Measurements from ENCODE around the gene DYRK1A. TPM values are rescaled to one million over a fixed set of nuclear protein-coding genes. Genes with fewer than 3 reads are reported as not detected.

The DYRK1A gene
- total and polyA plus RNA-seq, 10 of the 15 experiments (the other 5 are each of a cell fraction or from before 2014, with no cell fraction given): 2.4 to 68.6 (median 30.7) TPM

- POLR2A ChIA-PET: interaction anchor here (0.6 to 2.3 kb wide), 6 partner anchors 8 to 198 kb away, joined by 3 to 11 read pairs (median 4); partner anchors contain the start of gene VPS26C
- WGBS (ENCODE audit: insufficient coverage, insufficient replicate concordance, low lambda C conversion rate, missing lambda C conversion rate): under 1% methylated on average over 61 of the region's 106 CpGs
- Histone ChIP-seq H3K9ac (ENCODE audit: control insufficient read depth, insufficient read depth, low read length) (peak overlapping the region; percentile 91), H3K4me2 (ENCODE audit: control insufficient read depth, insufficient read depth) (peak overlapping the region; percentile 66), H3K4me1 (ENCODE audit: control insufficient read depth, insufficient read depth, low read length) (peaks cover 3% of the 10 kb centered on the region; the same call in 1 of the 2 replicates), H3K27me3 (replicated peaks in 1 of 2; ENCODE audit: control insufficient read depth in 2 of 2, insufficient read depth in 2 of 2, low read length in 1 of 2) (no peaks in the 10 kb centered on the region), H3K36me3 (ENCODE audit: control insufficient read depth in 2 of 2, insufficient read depth in 2 of 2, low read length in 1 of 2) (no peaks in the 10 kb centered on the region), H3K9me3 (replicated peaks; ENCODE audit: control insufficient read depth, insufficient read depth, low read length) (no peaks in the 10 kb centered on the region), H3K27ac (ENCODE audit: control insufficient read depth, insufficient read depth) (peak overlapping the region; percentile 87), H3K79me2 (ENCODE audit: control insufficient read depth, insufficient read depth, low read length) (peaks cover 48% of the 10 kb centered on the region), H3K4me3 (peak overlapping the region; percentile 77), H2AFZ (ENCODE audit: control insufficient read depth, low read depth, low read length) (peak overlapping the region; percentile 1), H4K20me1 (ENCODE audit: control insufficient read depth, insufficient read depth) (no peaks in the 10 kb centered on the region; the same call in 1 of the 2 replicates)
- RAD21 ChIA-PET (ENCODE audit: unreplicated experiment): interaction anchor here (0.7 to 2.3 kb wide), 11 partner anchors 16 to 199 kb away, joined by 3 to 11 read pairs (median 5); partner anchors contain the start of gene VPS26C
- FAIRE-seq (peak; percentile 75), DNase-seq (ENCODE audit: low read depth, low spot score) (no peak), ATAC-seq (peak; percentile 7; the same call in 2 of the 3 replicates)
- intact Hi-C loops (cut with micrococcal nuclease; ENCODE audit: unreplicated experiment): loop anchor here (1.0 to 10.0 kb wide), 5 partner anchors 98 to 381 kb away; partner anchors contain the start of genes PIGP, TTC3 and VPS26C
- CTCF ChIA-PET: interaction anchor here (0.7 to 2.2 kb wide), 10 partner anchors 9 to 389 kb away, joined by 3 to 13 read pairs (median 3); no protein-coding TSS in a partner anchor
- SMC1A ChIA-PET (ENCODE audit: uncharacterized antibody, unreplicated experiment): interaction anchor here (1.1 to 2.3 kb wide), 14 partner anchors 8 to 133 kb away, joined by 3 to 12 read pairs (median 4); partner anchors contain the start of gene VPS26C
- in situ Hi-C loops (cut with MboI): no loop called here
- no TSS peak for BruUV-seq (replicated peaks)
- TF ChIP-seq IRF5 (IDR thresholded peaks at IDR 0.05; ENCODE audit: borderline replicate concordance) (no peak), POU2F2 (IDR thresholded peaks at IDR 0.05; ENCODE audit: borderline replicate concordance, low read depth, low read length) (peak; percentile 48; the same call in 1 of the 3 replicates), SMARCA5 (IDR thresholded peaks at IDR 0.05) (peak; percentile 79), ZNF217 (IDR thresholded peaks at IDR 0.05) (peak; percentile 76), IKZF2 (IDR thresholded peaks at IDR 0.05) (peak; percentile 33 to 40; a peak in 2 of 4 replicates), E4F1 (IDR thresholded peaks at IDR 0.05; ENCODE audit: borderline replicate concordance, partially characterized antibody) (no peak), RUNX3 (IDR thresholded peaks at IDR 0.05; ENCODE audit: low read length) (peak; percentile 31; the same call in 1 of the 2 replicates), EP300 (IDR thresholded peaks at IDR 0.05; ENCODE audit: borderline replicate concordance in 1 of 2, control insufficient read depth in 1 of 2, low read depth in 2 of 2, low read length in 2 of 2) (0 out of 4 replicates have a peak, but pooled peaks of 1 of the 2 experiments have one; percentile 16), EED (IDR thresholded peaks at IDR 0.05; ENCODE audit: low read depth) (peak; percentile 37), YY1 (IDR thresholded peaks at IDR 0.05; ENCODE audit: low read depth, low read length) (peak; percentile 81), TCF3 (IDR thresholded peaks at IDR 0.05; ENCODE audit: borderline replicate concordance, insufficient read depth, low read depth, low read length) (0 out of 2 replicates have a peak, but pooled peaks have one; percentile 25), ZNF687 (IDR thresholded peaks at IDR 0.05) (peak; percentile 81), IKZF1 (conservative IDR thresholded peaks at IDR 0.05) (peak; percentile 92)
Measured at GRCh38 chr21:37365517-37366481, 774 bp upstream of the DYRK1A start.

All from GM12878 (cell line).